ENCODE data around the gene TCERG1.

- TF ChIP-seq CTCF (conservative IDR thresholded peaks at IDR 0.05) (no peak), EZH2 (IDR thresholded peaks at IDR 0.05; ENCODE audit: low read depth) (no peak)
Measured at GRCh38 chr5:146440353-146440752, 6.8 kb upstream of the TCERG1 start.
